HEK293T (cell line): ENCODE measurements around the gene MDFIC2.
A peak's percentile ranks its signal among the peaks of the same experiment; 100 is the strongest.
"Not testable (repeated sequence)": the region's sequence is repeated elsewhere in the genome, so short reads cannot be mapped to it uniquely, and the experiment has no call there.

Source experiments
- CTCF ChIA-PET: fragments of 350-600 bp; formaldehyde crosslinking; extraction: SDS; loops from one replicate; lab custom pipeline; 2021; ENCODE audit warnings: antibody characterized with exemption, inconsistent platforms; lab: Yijun Ruan, JAX
- POLR2A ChIA-PET: fragments of 350-600 bp; formaldehyde crosslinking; extraction: SDS; loops from one replicate; lab custom pipeline; 2020; ENCODE audit warnings: antibody characterized with exemption, inconsistent platforms; lab: Yijun Ruan, JAX
- DNase-seq: peaks from one replicate; pipeline ENCODE4 v3.0.0; 2012; ENCODE audit warnings: mixed read lengths; ENCODE audit errors: extremely low spot score
- ARNT ChIP-seq: fragments of 450-650 bp; IDR thresholded peaks from 2 replicates; pipeline ENCODE4 v1.6.1; 2017; ENCODE audit warnings: mild to moderate bottlenecking
- BHLHE40 ChIP-seq: fragments of 450-650 bp; IDR thresholded peaks from 2 replicates; pipeline ENCODE4 v1.6.1; 2016; ENCODE audit warnings: mild to moderate bottlenecking, moderate library complexity, borderline replicate concordance
- CTBP1 ChIP-seq: fragments of 450-650 bp; IDR thresholded peaks from 2 replicates; pipeline ENCODE4 v1.6.1; 2016; ENCODE audit warnings: borderline replicate concordance
- ELF4 ChIP-seq: fragments of 450-650 bp; IDR thresholded peaks from 2 replicates; pipeline ENCODE4 v1.6.1; 2017; ENCODE audit warnings: antibody characterized with exemption
- FOXA1 ChIP-seq: fragments of 450-650 bp; IDR thresholded peaks from 2 replicates; pipeline ENCODE4 v1.6.1; 2016; ENCODE audit warnings: mild to moderate bottlenecking
- FOXK2 ChIP-seq: fragments of 450-650 bp; IDR thresholded peaks from 2 replicates; pipeline ENCODE4 v1.6.1; 2016; ENCODE audit warnings: mild to moderate bottlenecking
- FOXM1 ChIP-seq: fragments of 450-650 bp; IDR thresholded peaks from 2 replicates; pipeline ENCODE4 v1.6.1; 2017; ENCODE audit warnings: mild to moderate bottlenecking, borderline replicate concordance
- HDGF ChIP-seq: fragments of 450-650 bp; IDR thresholded peaks from 2 replicates; pipeline ENCODE4 v1.6.1; 2017; ENCODE audit warnings: antibody characterized with exemption, borderline replicate concordance
- L3MBTL2 ChIP-seq: fragments of 450-650 bp; conservative IDR thresholded peaks from 2 replicates; pipeline ENCODE4 v1.6.1; 2016; ENCODE audit warnings: mild to moderate bottlenecking
- LEF1 ChIP-seq: fragments of 450-650 bp; IDR thresholded peaks from 2 replicates; pipeline ENCODE4 v1.6.1; 2017; ENCODE audit warnings: mild to moderate bottlenecking, borderline replicate concordance
- NFRKB ChIP-seq: fragments of 450-650 bp; IDR thresholded peaks from 2 replicates; pipeline ENCODE4 v1.6.1; 2016; ENCODE audit warnings: mild to moderate bottlenecking, moderate library complexity
- SP1 ChIP-seq: fragments of 450-650 bp; IDR thresholded peaks from 2 replicates; pipeline ENCODE4 v1.6.1; 2017
- SUZ12 ChIP-seq: fragments of 450-650 bp; IDR thresholded peaks from 2 replicates; pipeline ENCODE4 v1.6.1; 2016; ENCODE audit warnings: mild to moderate bottlenecking
- TARDBP ChIP-seq: fragments of 450-650 bp; IDR thresholded peaks from 2 replicates; pipeline ENCODE4 v1.6.1; 2016
- ZNF384 ChIP-seq: fragments of 450-650 bp; IDR thresholded peaks from 2 replicates; pipeline ENCODE4 v1.6.1; 2016
- TF ChIP-seq, protein P1 (sequence below): fragments of 450-650 bp; IDR thresholded peaks from 2 replicates; pipeline ENCODE4 v1.6.1; 2016

The MDFIC2 gene

DNA sequence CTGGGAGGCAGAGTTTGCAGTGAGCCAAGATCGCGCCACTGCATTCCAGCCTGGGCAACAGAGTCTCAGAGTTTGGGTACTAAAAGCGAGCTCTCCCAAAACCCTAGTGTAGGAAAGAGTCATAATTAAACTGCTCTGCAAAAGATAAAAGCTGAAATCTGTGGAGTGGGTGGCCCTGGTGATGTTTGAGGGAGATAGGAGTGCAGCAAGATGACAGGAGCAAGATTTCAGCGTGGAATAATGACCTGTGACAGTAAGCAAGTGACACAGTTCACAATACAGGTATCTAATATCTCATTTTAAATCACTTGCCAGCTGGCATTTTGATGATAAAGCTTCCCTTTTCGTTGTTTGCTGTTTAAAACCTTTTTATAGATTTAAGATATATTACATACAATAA is 79.3 kb downstream of the MDFIC2 start:
- TF ChIP-seq ARNT (no peak), ZNF384 (no peak), CTBP1 (no peak), SP1 (no peak), TARDBP (no peak), HDGF (no peak), SUZ12 (no peak), NFRKB (no peak), LEF1 (no peak)
- TF ChIP-seq, protein P1, sequence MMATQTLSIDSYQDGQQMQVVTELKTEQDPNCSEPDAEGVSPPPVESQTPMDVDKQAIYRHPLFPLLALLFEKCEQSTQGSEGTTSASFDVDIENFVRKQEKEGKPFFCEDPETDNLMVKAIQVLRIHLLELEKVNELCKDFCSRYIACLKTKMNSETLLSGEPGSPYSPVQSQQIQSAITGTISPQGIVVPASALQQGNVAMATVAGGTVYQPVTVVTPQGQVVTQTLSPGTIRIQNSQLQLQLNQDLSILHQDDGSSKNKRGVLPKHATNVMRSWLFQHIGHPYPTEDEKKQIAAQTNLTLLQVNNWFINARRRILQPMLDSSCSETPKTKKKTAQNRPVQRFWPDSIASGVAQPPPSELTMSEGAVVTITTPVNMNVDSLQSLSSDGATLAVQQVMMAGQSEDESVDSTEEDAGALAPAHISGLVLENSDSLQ: no peak
- CTCF ChIA-PET: no interaction called here
- no peak for DNase-seq
- POLR2A ChIA-PET: no interaction called here

DNA sequence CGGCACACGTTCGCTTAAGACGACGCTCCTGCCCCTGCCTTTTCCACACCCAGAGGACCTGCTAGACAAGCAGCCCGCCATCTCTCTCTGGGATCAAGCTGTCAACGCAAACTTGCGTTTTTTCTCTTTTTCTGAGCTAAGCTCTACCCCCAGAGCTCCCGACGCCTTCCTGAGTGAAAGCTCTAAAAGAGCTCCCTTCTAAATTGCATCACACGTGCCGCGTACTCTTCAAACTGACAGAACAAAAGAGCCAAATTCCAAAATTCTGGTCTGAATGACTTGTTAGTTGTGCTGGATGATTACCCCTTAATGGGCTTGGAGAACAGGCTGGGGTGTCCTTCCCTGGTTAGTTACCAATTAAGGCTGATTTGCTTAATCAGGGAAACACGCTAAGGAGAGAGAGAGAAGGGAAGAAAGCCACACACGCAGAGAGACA is 81.2 kb downstream of the MDFIC2 start:
- no peak for DNase-seq
- ChIA-PET CTCF (no interaction called here), POLR2A (no interaction called here)
- no peak for TF ChIP-seq CTBP1
- TF ChIP-seq FOXM1: no peak
- no peak for TF ChIP-seq ZNF384
- no peak for TF ChIP-seq ELF4
- TF ChIP-seq HDGF: no peak
- no peak for TF ChIP-seq TARDBP
- no peak for TF ChIP-seq ARNT
- no peak for TF ChIP-seq FOXK2
- no peak for TF ChIP-seq NFRKB
- TF ChIP-seq SUZ12: no peak
- no peak for TF ChIP-seq SP1
- no peak for TF ChIP-seq BHLHE40
- no peak for TF ChIP-seq FOXA1
- no peak for TF ChIP-seq LEF1
- TF ChIP-seq, protein P1: no peak
- no peak for TF ChIP-seq L3MBTL2

DNA sequence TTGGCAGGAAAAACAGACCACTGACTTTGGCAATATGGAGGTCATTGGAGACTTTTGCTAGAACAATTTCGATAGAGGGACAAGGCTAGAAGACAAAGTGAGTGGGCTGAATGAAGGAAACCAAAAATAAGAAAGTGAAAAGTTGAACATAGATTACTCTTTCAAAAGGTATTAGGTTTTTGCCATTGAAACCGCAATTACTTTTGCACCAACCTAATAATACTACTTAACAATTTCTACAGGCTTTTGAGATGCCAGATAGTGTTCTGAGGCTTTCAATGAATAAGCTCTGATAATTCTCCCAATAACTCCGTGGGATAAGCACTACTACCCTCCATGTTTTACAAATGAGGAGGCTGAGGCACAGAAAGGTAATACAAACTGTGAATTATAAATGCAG is 85.0 kb downstream of the MDFIC2 start:
- DNase-seq: no peak
- CTCF ChIA-PET: no interaction called here
- POLR2A ChIA-PET: no interaction called here
- peak; percentile 68 for TF ChIP-seq ELF4
- TF ChIP-seq NFRKB: no peak

DNA sequence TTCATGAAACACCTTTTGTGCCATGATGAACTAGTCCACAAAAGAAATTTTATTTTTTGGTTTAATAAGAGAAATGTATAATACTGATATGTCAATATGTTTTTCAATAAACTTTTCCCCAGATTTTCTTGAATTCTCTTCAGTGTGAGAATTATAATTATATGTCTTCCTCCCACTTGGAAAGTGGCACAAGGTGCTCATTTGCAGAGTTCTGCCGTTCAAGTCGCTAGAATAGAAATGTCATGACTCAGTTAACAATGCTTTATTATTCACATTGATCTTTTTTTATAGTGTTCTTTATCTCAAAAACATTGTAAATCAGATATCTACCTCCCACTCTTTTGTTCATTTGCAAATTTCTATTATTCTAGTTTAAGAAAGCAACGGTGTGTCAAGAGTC is 87.3 kb downstream of the MDFIC2 start:
- CTCF ChIA-PET: no interaction called here
- no peak for DNase-seq
- no peak for TF ChIP-seq SUZ12
- no peak for TF ChIP-seq FOXA1
- TF ChIP-seq LEF1: no peak
- TF ChIP-seq HDGF: no peak
- TF ChIP-seq FOXM1: no peak
- TF ChIP-seq ELF4: no peak
- TF ChIP-seq, protein P1: no peak
- no peak for TF ChIP-seq TARDBP
- no peak for TF ChIP-seq L3MBTL2
- TF ChIP-seq BHLHE40: no peak
- no peak for TF ChIP-seq ARNT
- POLR2A ChIA-PET: no interaction called here

DNA sequence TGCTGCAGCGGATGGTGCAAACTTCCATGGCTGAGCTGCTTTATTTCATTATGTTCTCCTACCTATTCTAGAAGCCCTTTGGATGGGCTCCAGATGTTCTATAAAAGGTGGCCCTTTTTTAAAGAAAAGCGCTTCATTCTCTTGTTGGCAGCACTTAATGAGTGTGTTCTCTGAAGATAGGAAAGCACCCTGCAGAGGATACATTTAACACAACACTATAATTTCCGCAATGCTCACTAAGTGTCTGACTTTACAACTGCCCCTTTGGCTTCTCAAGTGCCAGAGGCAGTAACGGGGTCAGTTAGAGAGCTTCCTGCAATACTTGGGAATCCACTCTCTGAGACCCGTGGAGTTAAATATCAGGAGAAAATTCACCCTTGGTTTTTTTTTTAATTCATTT is 88.1 kb downstream of the MDFIC2 start:
- no peak for DNase-seq

DNA sequence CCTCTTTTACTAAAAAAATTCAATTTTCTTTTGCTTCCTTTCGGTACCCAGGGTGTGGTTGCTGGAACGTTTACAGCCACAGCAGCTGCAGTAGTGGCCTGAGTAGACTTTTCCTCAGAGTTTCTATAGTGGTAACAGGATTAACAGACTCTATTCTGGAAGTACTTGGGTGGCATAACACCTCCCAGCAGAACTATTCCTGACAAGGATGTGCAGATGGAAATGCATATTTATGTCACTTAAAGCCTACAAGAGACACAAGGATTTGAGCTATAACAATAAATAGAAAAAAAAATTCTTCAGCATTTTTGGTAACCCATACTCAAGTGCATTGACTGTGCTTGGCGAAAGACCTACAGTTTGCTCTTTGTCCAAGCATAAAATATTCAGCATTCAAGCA is 94.0 kb downstream of the MDFIC2 start:
- CTCF ChIA-PET: no interaction called here
- DNase-seq: no peak
- POLR2A ChIA-PET: no interaction called here
- TF ChIP-seq NFRKB: no peak

More for the DNA sequence above, 88.1 kb downstream of the MDFIC2 start:
- ChIA-PET CTCF (interaction anchor here (0.6 kb wide), 1 partner anchor 30 kb away, joined by 3 read pairs; no protein-coding TSS in a partner anchor), POLR2A (no interaction called here)
- TF ChIP-seq FOXK2: no peak
- no peak for TF ChIP-seq FOXA1
- TF ChIP-seq SP1: no peak
- TF ChIP-seq, protein P1: no peak
- no peak for TF ChIP-seq HDGF
- no peak for TF ChIP-seq NFRKB
- TF ChIP-seq ELF4: no peak

DNA sequence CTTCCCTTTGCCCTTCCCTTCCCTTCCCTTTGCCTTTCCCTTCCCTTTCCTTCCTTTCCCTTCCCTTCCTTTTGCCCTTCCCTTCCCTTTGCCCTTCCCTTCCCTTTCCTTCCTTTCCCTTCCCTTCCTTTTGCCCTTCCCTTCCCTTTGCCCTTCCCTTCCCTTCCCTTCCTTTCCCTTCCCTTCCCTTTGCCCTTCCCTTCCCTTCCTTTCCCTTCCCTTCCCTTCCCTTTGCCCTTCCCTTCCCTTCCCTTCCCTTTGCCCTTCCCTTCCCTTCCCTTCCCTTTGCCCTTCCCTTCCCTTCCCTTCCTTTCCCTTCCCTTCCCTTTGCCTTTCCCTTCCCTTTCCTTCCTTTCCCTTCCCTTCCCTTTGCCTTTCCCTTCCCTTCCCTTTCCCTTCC is 101.2 kb downstream of the MDFIC2 start:
- POLR2A ChIA-PET, CTCF ChIA-PET, DNase-seq: not testable (repeated sequence)
